Activated T-cell treated with anti-CD3 and anti-CD28 coated beads, Interleukin-2, amount 50 U/mL, for 48 hours (primary cell): ENCODE results near the gene MED13.
"Not testable (repeated sequence)": the region's sequence is repeated elsewhere in the genome, so short reads cannot be mapped to it uniquely, and the experiment has no call there.

ENCODE experiments used
- DNase-seq, 2 experiments: peaks; one replicate each; pipeline ENCODE4 v3.0.0-alpha.2; 2020

MED13 gene

GRCh38 chr17:62090021-62090824 is 25.1 kb upstream of the MED13 start:
- DNase-seq: no peak

DNA sequence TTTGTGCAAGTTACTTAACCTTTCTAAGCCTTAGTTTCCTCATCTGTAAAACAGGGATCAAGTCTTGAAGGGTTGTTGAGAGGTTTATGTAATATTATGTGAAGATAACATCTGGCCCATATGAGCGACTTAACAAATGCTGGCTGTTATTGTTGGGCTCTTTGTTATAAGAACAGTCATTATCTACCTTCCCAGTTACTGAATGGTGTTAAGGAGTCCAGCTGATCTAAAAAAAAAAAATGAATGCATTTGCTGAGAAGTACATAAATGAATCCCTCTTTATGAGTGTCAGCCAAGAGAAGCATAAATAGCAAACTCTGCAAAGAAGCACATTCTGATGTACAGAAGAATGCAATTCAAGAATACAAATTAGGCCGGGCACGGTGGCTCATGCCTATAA is 24.3 kb upstream of the MED13 start:
- DNase-seq: no peak

DNA sequence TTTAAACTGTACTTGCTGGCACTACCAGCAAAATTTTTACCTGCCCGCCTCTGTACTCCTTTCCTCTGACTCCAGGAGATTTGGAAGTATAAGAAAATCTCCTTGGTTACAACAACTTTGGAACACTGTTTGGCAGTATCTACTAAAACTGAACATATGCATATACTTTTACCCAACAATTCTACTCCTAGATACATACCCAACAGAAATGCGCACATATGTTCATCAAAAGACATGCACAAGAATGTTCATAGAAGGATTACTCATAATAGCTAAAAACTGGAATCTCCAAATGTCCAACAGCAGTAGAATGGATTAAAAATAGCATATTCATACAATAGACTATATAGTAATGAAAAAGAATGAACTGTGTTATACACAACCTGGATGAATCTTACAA is 21.7 kb upstream of the MED13 start:
- DNase-seq: no peak

DNA sequence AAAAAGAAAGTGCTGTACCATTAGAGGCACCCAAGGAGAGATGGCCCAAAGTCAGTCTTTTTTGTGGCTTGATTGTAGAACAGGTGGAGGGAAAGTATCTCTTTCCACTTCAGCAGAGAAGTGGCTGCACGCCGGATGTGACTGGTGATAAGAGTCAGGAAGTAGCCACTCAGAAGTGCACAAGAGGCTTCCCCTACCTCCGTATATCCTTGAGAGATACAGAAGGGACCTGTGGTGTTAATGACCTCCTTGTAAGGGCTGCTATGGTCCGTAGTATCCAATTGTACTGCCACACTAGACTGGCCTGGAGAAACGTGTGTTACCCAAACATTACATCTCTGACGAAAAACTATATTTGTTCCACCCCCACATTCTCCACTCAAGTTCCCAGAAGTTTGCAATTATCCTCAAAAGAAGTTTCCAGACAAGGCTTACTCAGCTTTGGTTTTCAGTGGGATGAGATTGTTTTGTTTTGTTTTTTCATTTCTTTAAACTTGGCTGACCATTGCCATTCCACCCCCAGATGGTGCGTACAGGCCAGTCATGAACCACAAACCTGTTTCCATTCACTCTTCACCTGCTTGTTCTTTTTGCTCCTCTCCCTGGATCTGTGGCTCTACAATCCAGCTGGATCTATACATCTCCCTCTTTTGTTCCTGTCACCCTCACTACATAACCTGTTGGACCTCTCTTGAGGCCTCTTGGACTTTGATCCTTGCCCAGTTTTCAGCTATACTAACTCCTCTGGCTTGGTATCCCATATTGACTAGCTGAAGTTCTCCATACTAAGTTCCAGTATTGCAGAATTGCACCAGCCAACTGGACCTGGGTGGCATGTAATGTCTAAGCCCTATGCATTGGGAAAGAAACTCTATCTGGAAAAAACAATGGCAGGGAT is 20.7 kb upstream of the MED13 start:
- peak in 1 of 2 experiments; percentile 23 for DNase-seq

DNA sequence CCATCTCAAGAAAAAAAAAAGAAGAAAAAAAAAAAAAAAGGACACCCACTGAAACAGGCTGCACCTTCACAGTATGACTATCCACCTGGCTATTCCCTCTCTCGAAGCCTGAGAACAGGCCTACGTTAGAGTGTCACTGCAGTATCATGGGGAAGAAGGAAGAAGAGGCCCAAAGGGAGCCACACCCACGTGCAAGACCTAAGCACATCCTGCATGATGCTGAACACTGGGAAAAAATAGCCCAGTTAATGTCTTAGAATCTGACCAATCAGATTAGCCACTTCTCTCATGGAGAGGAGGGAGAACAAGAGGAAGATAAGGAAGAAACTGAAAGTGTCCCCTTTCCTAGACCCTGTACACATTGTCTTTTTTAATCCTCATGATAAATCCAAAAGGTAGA is 19.5 kb upstream of the MED13 start:
- no peak for DNase-seq

- no peak for DNase-seq
These were observed 18.6 kb upstream of the MED13 start for GRCh38 chr17:62083651-62084050.

- no peak for DNase-seq
These were observed 15.6 kb upstream of the MED13 start for GRCh38 chr17:62080647-62081046.

- no peak for DNase-seq
These were observed 12.9 kb upstream of the MED13 start for GRCh38 chr17:62078009-62078408.

DNA sequence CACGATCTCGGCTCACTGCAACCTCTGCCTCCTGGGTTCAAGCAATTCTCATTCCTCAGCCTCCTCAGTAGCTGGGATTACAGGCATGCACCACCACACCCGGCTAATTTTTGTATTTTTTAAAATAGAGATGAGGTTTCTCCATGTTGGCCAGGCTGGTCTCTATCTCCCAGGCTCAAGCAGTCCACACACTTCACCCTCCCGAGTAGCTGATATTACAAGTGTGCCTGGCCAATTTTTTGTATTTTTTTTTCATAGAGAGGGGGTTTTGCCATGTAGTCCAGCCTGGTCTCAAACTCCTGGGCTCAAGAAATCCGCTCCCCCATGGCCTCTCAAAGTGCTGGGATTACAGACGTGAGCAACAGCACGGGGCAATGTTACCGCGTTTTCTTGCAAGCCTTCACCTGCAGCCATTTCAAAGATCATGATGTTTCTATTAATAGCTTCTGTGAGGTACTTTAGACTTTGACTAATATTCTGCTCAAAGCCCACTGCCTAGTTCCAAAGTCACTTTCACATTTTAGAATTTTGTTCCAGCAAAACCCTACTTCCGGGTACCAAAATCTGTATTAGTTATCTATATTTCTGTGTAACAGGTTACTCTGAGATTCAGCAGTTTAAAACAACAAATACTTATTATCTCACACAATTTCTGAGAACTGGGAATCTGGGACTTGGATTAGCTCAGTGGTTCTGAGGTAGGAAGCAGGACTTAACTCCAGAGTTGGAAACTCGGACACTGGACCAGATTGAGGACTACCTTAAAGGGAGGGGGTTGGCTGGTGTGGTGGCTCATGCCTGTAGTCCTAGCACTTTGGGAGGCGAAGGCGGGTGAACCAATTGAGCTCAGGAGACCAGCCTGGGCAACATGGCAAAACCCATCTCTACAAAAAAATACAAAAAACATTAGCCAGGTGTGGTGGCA is 12.0 kb upstream of the MED13 start:
- DNase-seq: no peak

- DNase-seq: peak in 1 of 2 experiments; percentile 38
These were observed 10.3 kb upstream of the MED13 start for GRCh38 chr17:62075308-62075815.

- DNase-seq: no peak
These were observed 8.9 kb upstream of the MED13 start for GRCh38 chr17:62073993-62074392.

- DNase-seq: not testable (repeated sequence)
These were observed 7.8 kb upstream of the MED13 start for GRCh38 chr17:62072855-62073254.

DNA sequence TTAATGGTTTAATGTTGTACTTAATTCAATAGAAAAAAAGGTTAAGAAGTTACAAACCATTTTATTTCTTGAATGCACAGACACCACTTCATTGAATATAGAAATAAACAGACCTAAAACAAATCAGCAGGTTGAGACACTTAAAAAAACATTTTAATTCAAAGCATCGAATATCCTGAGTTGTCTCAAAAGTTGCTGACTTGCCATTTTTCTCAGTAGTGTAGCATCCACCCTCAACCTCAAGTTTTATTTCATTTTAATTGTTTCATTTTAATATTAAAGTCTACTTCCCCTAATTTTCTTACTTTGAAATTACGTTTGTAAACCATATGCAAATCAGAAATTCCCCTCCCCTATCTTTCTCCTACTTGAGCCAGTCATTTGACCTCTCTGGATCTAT is 5.8 kb upstream of the MED13 start:
- no peak for DNase-seq

GRCh38 chr17:62067165-62068145 is 2.4 kb upstream of the MED13 start:
- no peak for DNase-seq

- DNase-seq: peak; percentile 97 to 98
These were observed 762 bp upstream of the MED13 start for GRCh38 chr17:62065611-62066468.

GRCh38 chr17:62064029-62064790 is 868 bp downstream of the MED13 start:
- no peak for DNase-seq

- no peak for DNase-seq
These were observed 2.1 kb downstream of the MED13 start for GRCh38 chr17:62062944-62063343.

DNA sequence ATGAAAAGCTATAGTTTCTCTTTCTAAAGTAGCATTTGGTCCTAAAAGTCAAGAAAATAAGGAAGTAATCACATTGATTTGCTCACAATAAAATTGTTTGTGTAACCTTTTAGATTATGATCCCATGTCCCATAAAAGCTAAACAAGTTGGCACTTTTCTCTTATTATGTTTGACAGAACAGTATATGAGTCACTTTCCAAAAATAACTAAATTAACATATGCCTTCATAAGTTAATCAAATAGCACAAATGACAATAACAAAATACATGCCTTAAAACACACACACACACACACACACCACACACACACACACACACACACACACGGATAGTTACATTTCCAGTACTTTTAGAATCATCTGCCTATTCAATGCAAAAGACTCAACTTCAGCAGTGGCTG is 2.8 kb downstream of the MED13 start:
- no peak for DNase-seq

GRCh38 chr17:62059414-62059813 is 5.7 kb downstream of the MED13 start:
- no peak for DNase-seq

- DNase-seq: no peak
These were observed 6.5 kb downstream of the MED13 start for GRCh38 chr17:62058611-62059010.
